WI38 (cell line): ENCODE data around the gene SPRYD3.
"Not testable (repeated sequence)": the region's sequence is repeated elsewhere in the genome, so short reads cannot be mapped to it uniquely, and the experiment has no call there.

Experiments
- H3K4me3 ChIP-seq: 2 replicates; pipeline ENCODE4 v1.5.1; 2011; ENCODE audit warnings: low read depth, mild to moderate bottlenecking, control low read depth, low read length
- TF ChIP-seq, protein P1 (sequence below): IDR thresholded peaks from 2 replicates; pipeline ENCODE4 v1.5.1; 2012; ENCODE audit warnings: low read depth, mild to moderate bottlenecking, control low read depth, low read length

The SPRYD3 gene

DNA sequence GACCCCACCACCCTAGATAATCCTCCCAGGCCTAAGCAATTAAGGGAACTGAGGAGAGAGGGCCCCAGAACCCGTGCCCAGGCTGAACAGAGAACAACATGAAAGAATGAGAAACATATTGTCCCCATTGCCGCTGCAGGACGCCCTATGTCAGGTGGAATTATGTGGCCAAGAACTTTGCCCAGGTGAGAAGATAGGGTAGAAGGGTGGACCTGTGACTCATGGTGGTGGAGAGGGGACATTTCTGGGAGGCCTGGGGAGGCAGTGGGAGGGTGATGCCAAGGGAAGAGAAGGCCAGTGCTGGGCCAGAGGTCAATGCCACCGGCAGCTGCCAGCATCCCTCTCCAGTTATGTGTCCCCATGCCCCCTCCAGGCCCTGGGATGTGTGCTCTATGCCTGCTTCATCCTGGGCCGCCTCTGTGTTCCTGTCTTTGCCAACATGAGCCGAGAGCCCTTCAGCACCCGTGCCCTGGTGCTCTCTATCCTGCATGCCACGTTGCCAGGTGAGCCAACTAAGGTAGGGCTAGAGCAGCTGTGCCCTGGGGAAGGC, 39.6 kb upstream of the SPRYD3 start:
- no peak overlapping the region for H3K4me3 ChIP-seq
- TF ChIP-seq, protein P1, sequence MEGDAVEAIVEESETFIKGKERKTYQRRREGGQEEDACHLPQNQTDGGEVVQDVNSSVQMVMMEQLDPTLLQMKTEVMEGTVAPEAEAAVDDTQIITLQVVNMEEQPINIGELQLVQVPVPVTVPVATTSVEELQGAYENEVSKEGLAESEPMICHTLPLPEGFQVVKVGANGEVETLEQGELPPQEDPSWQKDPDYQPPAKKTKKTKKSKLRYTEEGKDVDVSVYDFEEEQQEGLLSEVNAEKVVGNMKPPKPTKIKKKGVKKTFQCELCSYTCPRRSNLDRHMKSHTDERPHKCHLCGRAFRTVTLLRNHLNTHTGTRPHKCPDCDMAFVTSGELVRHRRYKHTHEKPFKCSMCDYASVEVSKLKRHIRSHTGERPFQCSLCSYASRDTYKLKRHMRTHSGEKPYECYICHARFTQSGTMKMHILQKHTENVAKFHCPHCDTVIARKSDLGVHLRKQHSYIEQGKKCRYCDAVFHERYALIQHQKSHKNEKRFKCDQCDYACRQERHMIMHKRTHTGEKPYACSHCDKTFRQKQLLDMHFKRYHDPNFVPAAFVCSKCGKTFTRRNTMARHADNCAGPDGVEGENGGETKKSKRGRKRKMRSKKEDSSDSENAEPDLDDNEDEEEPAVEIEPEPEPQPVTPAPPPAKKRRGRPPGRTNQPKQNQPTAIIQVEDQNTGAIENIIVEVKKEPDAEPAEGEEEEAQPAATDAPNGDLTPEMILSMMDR: no peak

DNA sequence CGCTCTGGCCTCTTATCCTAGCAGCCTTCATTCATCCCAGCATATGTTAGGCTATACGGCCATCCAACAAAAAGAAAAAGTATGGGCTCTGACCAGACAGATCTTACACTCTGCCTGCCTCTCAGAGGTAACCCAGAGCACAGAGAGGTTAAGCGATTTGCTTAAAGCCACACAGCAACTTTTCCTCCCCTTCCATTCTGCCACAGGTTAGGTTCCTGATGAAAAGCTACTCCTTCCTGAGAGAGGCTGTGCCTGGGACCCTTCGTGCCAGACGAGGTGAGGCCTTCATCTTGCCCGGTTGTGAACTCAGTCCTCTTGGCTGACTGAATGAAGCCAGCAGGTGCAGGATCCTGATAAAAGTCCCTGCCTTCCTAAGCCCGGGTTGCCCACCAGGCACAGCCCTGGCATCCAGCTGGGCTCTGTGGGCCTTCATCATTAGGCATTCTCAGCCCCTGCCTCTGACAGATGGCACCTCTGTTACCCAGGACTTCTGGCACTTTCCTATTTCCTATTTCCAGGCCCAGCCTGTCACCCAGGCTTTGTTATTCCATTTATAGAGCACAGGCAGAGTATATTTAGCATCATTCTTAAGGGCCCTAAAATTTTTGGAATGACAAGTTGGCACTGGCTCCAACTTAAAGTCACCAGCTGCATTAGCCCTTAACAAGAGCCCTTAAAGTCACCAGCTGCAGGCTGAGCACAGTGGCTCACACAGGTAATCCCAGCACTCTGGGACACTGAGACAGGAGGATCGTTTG, 36.9 kb upstream of the SPRYD3 start:
- no peak overlapping the region for H3K4me3 ChIP-seq
- TF ChIP-seq, protein P1: no peak

GRCh38 chr12:53115112-53115890, 36.1 kb upstream of the SPRYD3 start:
- no peak overlapping the region for H3K4me3 ChIP-seq
- TF ChIP-seq, protein P1: no peak

DNA sequence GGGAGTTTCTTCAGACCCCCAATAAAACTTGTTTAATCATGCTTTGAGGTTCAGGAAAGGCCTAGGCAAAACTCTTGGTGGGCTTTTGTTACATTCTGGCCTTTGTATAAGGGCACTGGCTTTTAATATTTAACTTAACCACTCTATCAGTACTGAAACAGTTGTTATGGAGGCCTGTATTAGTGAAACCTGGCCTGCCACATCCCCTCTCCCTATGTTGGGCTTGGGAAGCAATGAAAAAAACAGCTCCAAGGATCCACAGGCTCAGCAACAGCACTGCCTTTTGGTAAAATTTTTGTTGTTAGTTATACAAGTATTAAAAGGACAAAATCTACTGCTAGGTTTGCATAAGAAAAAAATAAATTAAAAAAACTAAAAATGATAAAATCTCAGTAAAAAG, 34.8 kb upstream of the SPRYD3 start:
- no peak overlapping the region for H3K4me3 ChIP-seq
- TF ChIP-seq, protein P1: no peak

GRCh38 chr12:53113136-53113705, 34.0 kb upstream of the SPRYD3 start:
- TF ChIP-seq, protein P1: no peak

DNA sequence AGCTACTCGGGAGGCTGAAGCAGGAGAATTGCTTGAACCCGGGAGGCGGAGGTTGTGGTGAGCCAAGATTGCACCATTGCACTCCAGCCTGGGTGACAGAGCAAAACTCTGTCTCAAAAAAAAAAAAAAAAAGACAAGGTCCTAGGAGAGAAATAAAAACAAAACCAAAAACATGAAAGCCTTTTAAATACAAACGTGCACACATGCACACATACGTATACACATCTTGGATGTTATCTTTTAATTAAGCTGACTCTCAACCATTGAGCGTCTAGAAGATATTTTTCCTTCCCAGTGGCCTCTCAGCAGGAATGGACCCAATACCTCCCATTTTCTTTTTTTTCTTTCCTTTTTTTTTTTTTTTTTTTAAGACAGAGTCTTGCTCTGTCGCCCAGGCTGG, 33.2 kb upstream of the SPRYD3 start:
- H3K4me3 ChIP-seq: not testable (repeated sequence)

More at GRCh38 chr12:53113136-53113705, 34.0 kb upstream of the SPRYD3 start:
- no peak overlapping the region for H3K4me3 ChIP-seq

DNA sequence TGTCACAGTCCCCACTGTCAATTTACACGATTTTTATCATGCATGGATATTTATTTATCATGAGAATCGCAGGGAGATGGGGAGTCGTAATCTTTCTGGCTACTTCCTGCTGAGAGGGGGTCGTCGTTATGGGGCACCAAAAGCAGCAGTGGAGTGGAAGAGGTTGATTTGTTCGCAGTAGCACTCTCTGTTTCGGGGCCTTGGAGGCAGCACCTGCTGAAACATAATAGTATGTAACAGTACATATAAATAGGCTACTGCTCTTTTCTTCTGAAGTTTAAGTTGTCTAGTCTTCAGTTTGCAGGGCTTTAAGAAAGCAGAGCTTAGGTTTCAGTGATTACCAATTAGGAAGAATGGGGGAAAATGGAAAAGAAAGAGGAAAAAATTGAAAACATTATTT, 27.9 kb upstream of the SPRYD3 start:
- TF ChIP-seq, protein P1: no peak
- H3K4me3 ChIP-seq: no peak overlapping the region
